SK-N-SH treated with all-trans-retinoic acid at 6 μM for 48 hours (cell line): ENCODE measurements around the gene HMGB3.

ENCODE experiments used
- ISL1 ChIP-seq: fragments of 250-450 bp; sonication (Bioruptor Pico); IDR thresholded peaks from 2 replicates; pipeline ENCODE4 v2.1.2; 2022; ENCODE audit warnings: mild to moderate bottlenecking, moderate library complexity
- PATZ1 ChIP-seq: fragments of 250-450 bp; sonication (Bioruptor Pico); IDR thresholded peaks from 2 replicates; pipeline ENCODE4 v1.8.0; 2020; ENCODE audit warnings: mild to moderate bottlenecking, moderate library complexity, borderline replicate concordance
- RARB ChIP-seq: fragments of 250-450 bp; sonication (Bioruptor Pico); IDR thresholded peaks from 2 replicates; pipeline ENCODE4 v1.8.0; 2021; ENCODE audit warnings: mild to moderate bottlenecking, moderate library complexity
- SNAI2 ChIP-seq: fragments of 250-450 bp; sonication (Bioruptor Pico); IDR thresholded peaks from 2 replicates; pipeline ENCODE4 v1.5.0; 2020; ENCODE audit warnings: mild to moderate bottlenecking, moderate library complexity
- ZC3H10 ChIP-seq: fragments of 250-450 bp; sonication (Bioruptor Pico); IDR thresholded peaks from 2 replicates; pipeline ENCODE4 v1.5.1; 2021; ENCODE audit warnings: mild to moderate bottlenecking, moderate library complexity
- ZFP30 ChIP-seq: fragments of 450-650 bp; formaldehyde crosslinking; IDR thresholded peaks from 2 replicates; pipeline ENCODE4 v1.5.0; 2022; ENCODE audit warnings: mild to moderate bottlenecking, moderate library complexity
- ZNF70 ChIP-seq: fragments of 450-650 bp; formaldehyde crosslinking; IDR thresholded peaks from 2 replicates; pipeline ENCODE4 v1.5.0; 2020; ENCODE audit warnings: mild to moderate bottlenecking, moderate library complexity
- ZNF8 ChIP-seq: fragments of 450-650 bp; formaldehyde crosslinking; IDR thresholded peaks from 2 replicates; pipeline ENCODE4 v1.5.0; 2020; ENCODE audit warnings: mild to moderate bottlenecking, moderate library complexity

DNA sequence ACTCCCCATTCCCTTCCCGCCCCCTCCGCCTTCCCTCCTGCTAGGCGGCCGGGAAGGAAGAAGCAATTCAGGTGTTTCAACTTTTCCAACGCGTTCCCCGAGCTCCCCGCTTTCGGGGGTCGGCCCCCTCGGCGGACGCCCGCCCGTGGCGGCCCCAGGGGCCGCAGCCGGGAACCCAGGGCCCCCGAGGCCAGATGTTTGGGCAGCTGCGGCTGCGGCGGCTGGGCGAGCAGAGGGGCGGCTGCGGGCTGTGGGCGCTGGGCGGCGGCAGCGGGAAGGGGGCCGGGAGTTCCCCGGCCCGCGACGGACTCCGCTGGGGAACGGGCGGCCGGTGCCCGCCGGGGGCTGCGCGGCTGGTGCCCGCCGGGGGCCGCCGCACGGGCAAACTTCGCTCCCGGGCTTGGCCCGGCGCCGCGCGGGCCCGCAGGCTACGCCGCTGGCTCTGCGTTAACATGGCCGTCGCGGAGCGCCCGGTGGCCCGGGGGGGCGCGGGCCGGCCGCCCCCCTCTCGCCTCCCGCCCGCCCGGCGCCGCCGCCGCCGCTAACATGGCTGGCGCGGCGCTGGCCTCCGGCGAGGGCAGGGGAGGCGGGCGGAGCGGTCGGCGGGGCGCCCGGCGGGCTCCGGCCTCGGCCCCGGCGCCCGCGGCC is 510 bp downstream of the HMGB3 start:
- TF ChIP-seq RARB (CRISPR knock-in tag) = no peak
- TF ChIP-seq ISL1 (CRISPR knock-in tag) = no peak
- TF ChIP-seq ZNF8 = no peak
- no peak for TF ChIP-seq ZNF70
- no peak for TF ChIP-seq PATZ1 (CRISPR knock-in tag)
- TF ChIP-seq SNAI2 = no peak
- TF ChIP-seq ZC3H10 (CRISPR knock-in tag) = no peak
- TF ChIP-seq ZFP30 = no peak
